HCT116 (cell line): ENCODE results near the gene MED25. TPM values are rescaled to one million over a fixed set of nuclear protein-coding genes. Genes with fewer than 3 reads are reported as not detected.

Experiments used
- ATAC-seq: fragments of 200-7000 bp; cut with Tn5 transposase; 2 replicates; pipeline ENCODE4 v1.9.1; 2020; ENCODE audit warnings: mild to moderate bottlenecking, moderate library complexity
- BruUV-seq: library from RNA; stranded (reverse); fragments of 400-500 nt; replicated peaks from 2 replicates; lab custom pipeline; 2021; lab: Mats Ljungman, UMichigan
- CTCF ChIA-PET: fragments of 300-600 bp; sonication (Branson Sonifier 250); formaldehyde crosslinking; loops from one replicate; lab custom pipeline; 2021; ENCODE audit warnings: antibody characterized with exemption; lab: Charles Lee
- POLR2A ChIA-PET: fragments of 300-600, 350-600 bp; sonication (Branson Sonifier 250); formaldehyde crosslinking; loops from one replicate; lab custom pipeline; 2021; ENCODE audit warnings: antibody characterized with exemption; lab: Charles Lee
- RAD21 ChIA-PET, 2 experiments: fragments of 300-600 bp; sonication (Branson Sonifier 250); formaldehyde crosslinking; loops; one replicate each; lab custom pipeline; 2023; ENCODE audit warnings: low total read pairs in 2 of 2; ENCODE audit not compliant: uncharacterized antibody in 2 of 2, unreplicated experiment in 2 of 2, low non-redundant PET in 1 of 2; lab: Charles Lee
- DNase-seq: peaks from one replicate; pipeline ENCODE4 v3.0.0-alpha.2; 2010; ENCODE audit warnings: low read depth, low spot score
- H2AFZ ChIP-seq: fragments of 200-600 bp; shearing (Covaris generic), sonication (generic); 2 replicates; pipeline ENCODE4 v1.6.1; 2017; ENCODE audit warnings: low read depth, mixed run types, mixed read lengths, antibody characterized with exemption, low read length; ENCODE audit not compliant: poor library complexity, severe bottlenecking
- H3K27ac ChIP-seq: 2 replicates; pipeline ENCODE4 v1.5.1; 2012; ENCODE audit warnings: low read depth, low read length
- H3K27me3 ChIP-seq: fragments of 200-600 bp; sonication (generic); 2 replicates; pipeline ENCODE4 v1.6.1; 2016; ENCODE audit warnings: mixed run types, low read length, mixed read lengths; ENCODE audit not compliant: insufficient read depth
- H3K36me3 ChIP-seq, 2 experiments: fragments of 200-500 bp in 1 of 2; fragments of 200-600 bp in 1 of 2; sonication (Bioruptor generic) in 1 of 2; sonication (generic) in 1 of 2; 2 replicates each; pipeline versions ENCODE4 v1.5.1 to v1.6.1; 2014 to 2016; ENCODE audit warnings: low read length in 2 of 2, inconsistent platforms in 1 of 2, mixed read lengths in 1 of 2, mixed run types in 1 of 2; ENCODE audit not compliant: insufficient read depth in 2 of 2, control insufficient read depth in 1 of 2
- H3K4me1 ChIP-seq, 2 experiments: fragments of 200-600 bp in 1 of 2; sonication (generic) in 1 of 2; 2 replicates each; pipeline versions ENCODE4 v1.5.1 to v1.6.1; 2012 to 2017; ENCODE audit warnings: low read length in 2 of 2, inconsistent platforms in 1 of 2, mild to moderate bottlenecking in 1 of 2, mixed read lengths in 1 of 2, mixed run types in 1 of 2, moderate library complexity in 1 of 2; ENCODE audit not compliant: insufficient read depth in 2 of 2, control insufficient read depth in 1 of 2
- H3K4me2 ChIP-seq: fragments of 200-600 bp; sonication (generic); 2 replicates; pipeline ENCODE4 v1.6.1; 2017; ENCODE audit warnings: mixed run types, low read length, mixed read lengths
- H3K4me3 ChIP-seq, 2 experiments: fragments of 200-600 bp in 1 of 2; sonication (generic) in 1 of 2; replicated peaks in 1 of 2; 2 replicates each; pipeline ENCODE4 v1.5.1; 2011 to 2016; ENCODE audit warnings: low read length in 2 of 2, control low read depth in 1 of 2, low read depth in 1 of 2, mild to moderate bottlenecking in 1 of 2, mixed read lengths in 1 of 2, mixed run types in 1 of 2
- H3K79me2 ChIP-seq: fragments of 200-600 bp; sonication (generic); 2 replicates; pipeline ENCODE4 v1.6.1; 2017; ENCODE audit warnings: mild to moderate bottlenecking, mixed run types, low read length, moderate library complexity, mixed read lengths; ENCODE audit not compliant: insufficient read depth
- H3K9ac ChIP-seq: fragments of 200-600 bp; sonication (generic); 2 replicates; pipeline ENCODE4 v1.6.1; 2016; ENCODE audit warnings: low read length, mixed read lengths
- H3K9me2 ChIP-seq: fragments of 200-600 bp; sonication (generic), shearing (Covaris generic); 2 replicates; pipeline ENCODE4 v1.6.1; 2017; ENCODE audit warnings: mixed run types, mild to moderate bottlenecking, moderate library complexity; ENCODE audit not compliant: insufficient read depth
- H3K9me3 ChIP-seq, 2 experiments: fragments of 200-500 bp in 1 of 2; fragments of 200-600 bp in 1 of 2; sonication (Bioruptor generic) in 1 of 2; sonication (generic) in 1 of 2; 2 replicates each; pipeline ENCODE4 v1.6.1; 2014 to 2017; ENCODE audit warnings: low read length in 2 of 2, mixed read lengths in 2 of 2, inconsistent platforms in 1 of 2, low read depth in 1 of 2, mild to moderate bottlenecking in 1 of 2, mixed run types in 1 of 2, moderate library complexity in 1 of 2; ENCODE audit not compliant: control insufficient read depth in 1 of 2, insufficient read depth in 1 of 2
- H4K20me1 ChIP-seq: fragments of 200-600 bp; sonication (generic), shearing (Covaris generic); 2 replicates; pipeline ENCODE4 v1.6.1; 2017; ENCODE audit warnings: mixed run types, mild to moderate bottlenecking, moderate library complexity; ENCODE audit not compliant: insufficient read depth
- EGR1 ChIP-seq: IDR thresholded peaks from 2 replicates; pipeline ENCODE4 v1.6.1; 2012; ENCODE audit warnings: low read depth
- ELF1 ChIP-seq: IDR thresholded peaks from 2 replicates; pipeline ENCODE4 v1.6.1; 2012; ENCODE audit warnings: low read depth, borderline replicate concordance
- FOSL1 ChIP-seq: IDR thresholded peaks from 2 replicates; pipeline ENCODE4 v1.6.1; 2012; ENCODE audit warnings: low read depth
- MAX ChIP-seq: IDR thresholded peaks from 2 replicates; pipeline ENCODE4 v1.6.1; 2012
- POLR2A ChIP-seq: IDR thresholded peaks from 2 replicates; pipeline ENCODE4 v1.7.0; 2011; ENCODE audit warnings: borderline replicate concordance; ENCODE audit not compliant: insufficient read depth, insufficient read length; ENCODE audit errors: extremely low read depth
- SP1 ChIP-seq: IDR thresholded peaks from 2 replicates; pipeline ENCODE4 v1.6.1; 2012; ENCODE audit warnings: low read depth
- YY1 ChIP-seq: IDR thresholded peaks from 2 replicates; pipeline ENCODE4 v1.6.1; 2011; ENCODE audit warnings: low read length, low read depth, moderate library complexity, mild to moderate bottlenecking; ENCODE audit not compliant: insufficient replicate concordance; ENCODE audit errors: extremely low read depth
- intact Hi-C: fragments of 100-400 bp; cut with micrococcal nuclease; formaldehyde crosslinking; loops from 2 replicates; pipeline ENCODE4 v1.10.0; 2022
- total RNA-seq: library from RNA; stranded (reverse); gene quantifications from one replicate; pipeline ENCODE4 v1.2.1, GENCODE V29; 2021; ENCODE audit not compliant: unreplicated experiment

Gene MED25
- total RNA-seq, 1 experiment from 2014 or later: 77.7 TPM

GRCh38 chr19:49869484-49870308 is 51.6 kb downstream of the MED25 start (continued):
- TF ChIP-seq YY1 (peak; percentile 66), EGR1 (no peak), MAX (no peak), ELF1 (no peak), FOSL1 (no peak), SP1 (no peak)

GRCh38 chr19:49870309-49870901 is 52.3 kb downstream of the MED25 start:
- ChIA-PET CTCF (no interaction called here), POLR2A (interaction anchor here (2.0 kb wide), 1 partner anchor 20 kb away, joined by 12 read pairs; the partner anchor contains the start of gene PTOV1), RAD21 (interaction anchor here in 1 of 2 experiments (0.7 kb wide), 1 partner anchor 19 kb away, joined by 3 read pairs; no protein-coding TSS in a partner anchor)
- ATAC-seq: no peak
- H3K9me2 ChIP-seq: no peaks in the 10 kb centered on the region
- DNase-seq: no peak
- no TSS peak for BruUV-seq
- peaks cover 28 to 57% of the 10 kb centered on the region in 2 experiments; a peak in 3 of 4 replicates for H3K4me1 ChIP-seq
- intact Hi-C loops: no loop called here
- peaks cover 0 to 9% of the 10 kb centered on the region in 2 experiments; a peak in 1 of 4 replicates for H3K36me3 ChIP-seq
- H2AFZ ChIP-seq: no peak overlapping the region
- H3K9ac ChIP-seq: peak overlapping the region; percentile 68
- TF ChIP-seq POLR2A: no peak
- H3K4me2 ChIP-seq: peak overlapping the region; percentile 79
- H4K20me1 ChIP-seq: no peaks in the 10 kb centered on the region
- no peaks in the 10 kb centered on the region for H3K27me3 ChIP-seq
- H3K9me3 ChIP-seq: no peaks in the 10 kb centered on the region
- H3K4me3 ChIP-seq: peak overlapping the region; percentile 55 to 61
- peak overlapping the region; percentile 83 for H3K27ac ChIP-seq
- peaks cover 35% of the 10 kb centered on the region for H3K79me2 ChIP-seq
